CD4-positive, alpha-beta T cell treated with Interleukin-4 for 4 hours (primary cell): ENCODE data around the gene TCEANC2.

ENCODE experiments used
- DNase-seq: peaks from one replicate; pipeline ENCODE4 v3.0.0-alpha.2; 2020

The TCEANC2 gene

GRCh38 chr1:54137534-54138061 lies 84.2 kb downstream of the TCEANC2 start:
- no peak for DNase-seq

DNA sequence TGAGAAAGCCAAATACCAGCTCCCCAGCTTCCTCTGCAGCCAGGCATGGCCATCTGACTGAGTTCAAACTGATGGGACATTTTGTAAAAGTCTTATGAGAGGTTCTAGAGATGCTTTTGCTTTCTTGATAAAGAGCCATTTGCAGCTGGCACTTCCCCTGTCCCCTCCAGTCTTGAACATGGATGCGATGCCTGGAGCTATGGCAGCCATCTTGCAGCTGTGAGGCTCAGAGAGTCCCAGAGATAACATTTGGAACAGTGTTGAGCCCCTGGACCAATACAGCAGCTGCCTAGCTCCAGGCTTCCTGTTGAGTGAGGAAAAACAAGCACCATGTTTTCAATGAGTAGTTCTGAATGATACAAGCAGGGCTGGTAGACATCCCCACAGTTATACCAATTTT lies 85.6 kb downstream of the TCEANC2 start:
- no peak for DNase-seq

DNA sequence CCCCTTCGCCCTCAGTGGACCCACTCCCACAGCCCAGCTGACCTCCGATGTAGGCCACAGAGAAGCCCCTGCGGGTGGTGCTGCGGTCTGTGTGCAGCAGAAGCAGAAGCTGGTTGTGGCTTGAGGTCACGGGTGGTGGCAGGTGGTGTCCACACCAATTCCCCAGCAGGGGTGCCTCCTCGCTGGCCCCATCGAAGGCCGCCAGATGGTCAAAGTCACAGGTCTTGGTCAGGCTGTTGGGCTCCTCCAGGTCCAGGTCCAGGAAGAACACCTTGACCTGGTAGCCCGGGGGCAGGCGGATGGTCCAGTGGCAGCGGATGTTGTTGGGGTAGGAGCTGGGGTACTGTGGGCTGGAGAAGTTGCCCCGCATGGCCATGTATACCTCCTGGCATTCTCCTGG lies 86.3 kb downstream of the TCEANC2 start:
- DNase-seq = no peak

DNA sequence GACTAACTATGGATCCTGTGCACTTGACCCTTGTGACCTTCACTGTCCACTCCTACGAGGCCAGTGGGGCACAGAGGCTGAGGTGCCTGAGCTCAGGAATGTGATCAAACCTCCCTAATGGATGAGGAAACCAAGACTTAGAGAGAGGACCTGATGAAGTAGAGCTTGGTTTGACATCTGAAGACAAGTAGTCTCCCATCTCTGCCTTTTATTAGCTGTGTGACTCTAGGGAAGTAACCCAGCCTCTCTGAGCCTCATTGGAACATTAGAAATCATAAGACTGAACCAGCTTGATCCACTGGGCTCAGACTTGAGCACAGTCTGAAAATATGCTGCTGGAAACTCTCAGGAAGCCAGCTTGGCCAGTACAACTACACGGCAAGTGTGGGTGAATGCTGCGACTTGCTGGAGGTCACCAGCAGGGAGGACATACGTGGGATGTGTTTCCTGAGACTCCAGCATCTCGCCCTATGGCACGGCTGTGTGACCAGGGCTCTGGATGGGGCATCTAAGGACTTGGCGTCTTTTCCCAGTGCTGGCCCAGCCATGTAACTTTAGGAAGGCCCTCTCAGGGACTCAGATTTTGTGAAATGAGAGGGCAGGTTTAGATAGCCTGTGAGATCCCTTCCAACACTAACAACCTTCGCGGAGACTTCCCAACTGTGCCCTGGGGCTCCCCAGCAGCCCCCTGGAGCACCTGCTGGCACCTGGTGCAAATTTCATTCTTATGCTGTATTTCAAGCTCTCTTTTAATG lies 88.9 kb downstream of the TCEANC2 start:
- DNase-seq = no peak

DNA sequence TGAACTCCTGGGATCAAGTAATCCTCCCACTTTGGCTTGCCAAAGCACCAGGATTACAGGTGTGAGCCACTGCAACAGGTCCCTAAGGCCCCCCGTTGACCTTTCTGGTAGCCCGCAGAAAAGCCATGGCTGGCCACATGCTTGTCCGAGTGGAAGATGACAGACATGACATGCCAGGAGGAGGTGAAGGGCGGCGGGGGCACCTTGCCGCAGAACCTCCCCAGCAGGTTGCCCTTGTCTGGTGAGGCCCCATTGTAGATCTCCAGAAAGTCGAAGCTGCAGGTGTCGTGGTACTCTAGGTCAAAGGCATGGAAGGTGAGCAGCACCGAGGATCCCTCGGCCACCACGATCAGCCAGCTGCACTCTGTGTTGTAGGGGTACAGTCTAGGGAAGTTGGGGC lies 91.0 kb downstream of the TCEANC2 start:
- DNase-seq = no peak

- no peak for DNase-seq
These were observed 96.3 kb downstream of the TCEANC2 start for GRCh38 chr1:54149734-54150133.

DNA sequence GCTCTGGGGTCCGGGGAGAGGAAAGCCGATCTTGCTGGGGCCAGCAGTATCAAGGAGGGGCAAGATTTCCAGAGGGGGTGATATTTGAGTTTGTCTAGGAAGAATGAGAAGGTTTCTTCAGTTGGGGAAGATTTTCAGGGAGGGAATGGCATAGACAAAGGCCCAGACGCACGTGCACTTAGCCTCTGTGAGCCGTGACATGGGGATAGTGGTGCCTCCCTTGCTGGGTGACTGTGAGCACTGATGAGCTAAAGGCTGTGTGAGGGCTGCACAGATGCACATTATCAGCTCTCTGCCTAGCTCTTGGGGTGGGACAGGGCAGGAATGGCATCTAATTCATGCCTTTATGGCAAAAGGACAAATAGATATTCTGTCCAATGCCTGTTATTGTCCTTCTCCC lies 97.6 kb downstream of the TCEANC2 start:
- DNase-seq = no peak

- no peak for DNase-seq
These were observed 99.3 kb downstream of the TCEANC2 start, which contains the start of gene CDCP2 for GRCh38 chr1:54152696-54153095. CDCP2 (minus strand) TSS chr1:54153000; CDS start chr1:54152922, 78 bp downstream.

GRCh38 chr1:54153535-54154439 lies 100.4 kb downstream of the TCEANC2 start:
- DNase-seq = no peak
